ENCODE results near the gene PLEKHF1.

Gene PLEKHF1

GRCh38 chr19:29681422-29682235 lies 16.4 kb downstream of the PLEKHF1 start:
- Histone ChIP-seq H3K4me3 (ENCODE audit: low read depth, low read length) (no peak overlapping the region), H3K27me3 (ENCODE audit: control insufficient read depth, insufficient read depth, low read length) (no peaks in the 10 kb centered on the region), H3K9ac (ENCODE audit: low read length) (no peak overlapping the region), H3K4me1 (ENCODE audit: control insufficient read depth, insufficient read depth, low read length) (peaks cover 4% of the 10 kb centered on the region; the same call in 1 of the 2 replicates), H3K36me3 (ENCODE audit: control insufficient read depth, insufficient read depth, low read length) (peaks cover under 1% of the 10 kb centered on the region; the same call in 1 of the 2 replicates), H3K9me3 (ENCODE audit: control insufficient read depth, insufficient read depth, low read depth, low read length) (no peaks in the 10 kb centered on the region), H3K27ac (ENCODE audit: low read depth, low read length) (no peak overlapping the region)

- Histone ChIP-seq H3K4me3 (ENCODE audit: low read depth, low read length) (no peak overlapping the region), H3K27me3 (ENCODE audit: control insufficient read depth, insufficient read depth, low read length) (no peaks in the 10 kb centered on the region), H3K9ac (ENCODE audit: low read length) (no peak overlapping the region), H3K9me3 (ENCODE audit: control insufficient read depth, insufficient read depth, low read depth, low read length) (peaks cover 2% of the 10 kb centered on the region; the same call in 1 of the 2 replicates), H3K27ac (ENCODE audit: low read depth, low read length) (no peak overlapping the region), H3K4me1 (ENCODE audit: control insufficient read depth, insufficient read depth, low read length) (peaks cover 4% of the 10 kb centered on the region; the same call in 1 of the 2 replicates), H3K36me3 (ENCODE audit: control insufficient read depth, insufficient read depth, low read length) (no peaks in the 10 kb centered on the region)
These were observed 17.1 kb downstream of the PLEKHF1 start for GRCh38 chr19:29682236-29682895.

- Histone ChIP-seq H3K27me3 (ENCODE audit: control insufficient read depth, insufficient read depth, low read length) (no peaks in the 10 kb centered on the region), H3K4me1 (ENCODE audit: control insufficient read depth, insufficient read depth, low read length) (peaks cover 4% of the 10 kb centered on the region; the same call in 1 of the 2 replicates), H3K4me3 (ENCODE audit: low read depth, low read length) (no peak overlapping the region), H3K9ac (ENCODE audit: low read length) (no peak overlapping the region), H3K27ac (ENCODE audit: low read depth, low read length) (no peak overlapping the region), H3K36me3 (ENCODE audit: control insufficient read depth, insufficient read depth, low read length) (no peaks in the 10 kb centered on the region), H3K9me3 (ENCODE audit: control insufficient read depth, insufficient read depth, low read depth, low read length) (peaks cover 8% of the 10 kb centered on the region)
These were observed 17.7 kb downstream of the PLEKHF1 start for GRCh38 chr19:29683009-29683408.

GRCh38 chr19:29685326-29685725 lies 20.1 kb downstream of the PLEKHF1 start:
- Histone ChIP-seq H3K27me3 (ENCODE audit: control insufficient read depth, insufficient read depth, low read length) (no peaks in the 10 kb centered on the region), H3K36me3 (ENCODE audit: control insufficient read depth, insufficient read depth, low read length) (no peaks in the 10 kb centered on the region), H3K9me3 (ENCODE audit: control insufficient read depth, insufficient read depth, low read depth, low read length) (peaks cover 18% of the 10 kb centered on the region), H3K9ac (ENCODE audit: low read length) (no peak overlapping the region), H3K4me1 (ENCODE audit: control insufficient read depth, insufficient read depth, low read length) (peaks cover 4% of the 10 kb centered on the region; the same call in 1 of the 2 replicates), H3K4me3 (ENCODE audit: low read depth, low read length) (no peak overlapping the region), H3K27ac (ENCODE audit: low read depth, low read length) (no peak overlapping the region)

- H3K27ac ChIP-seq (ENCODE audit: low read depth, low read length) = no peak overlapping the region
- H3K9me3 ChIP-seq (ENCODE audit: control insufficient read depth, insufficient read depth, low read depth, low read length) = peaks cover 23% of the 10 kb centered on the region
- no peak overlapping the region for H3K9ac ChIP-seq (ENCODE audit: low read length)
- no peaks in the 10 kb centered on the region for H3K36me3 ChIP-seq (ENCODE audit: control insufficient read depth, insufficient read depth, low read length)
- H3K4me1 ChIP-seq (ENCODE audit: control insufficient read depth, insufficient read depth, low read length) = peaks cover 4% of the 10 kb centered on the region; the same call in 1 of the 2 replicates
- no peaks in the 10 kb centered on the region for H3K27me3 ChIP-seq (ENCODE audit: control insufficient read depth, insufficient read depth, low read length)
- H3K4me3 ChIP-seq (ENCODE audit: low read depth, low read length) = no peak overlapping the region
These were observed 21.1 kb downstream of the PLEKHF1 start for GRCh38 chr19:29686285-29686805.

- Histone ChIP-seq H3K36me3 (ENCODE audit: control insufficient read depth, insufficient read depth, low read length) (no peaks in the 10 kb centered on the region), H3K27ac (ENCODE audit: low read depth, low read length) (no peak overlapping the region), H3K27me3 (ENCODE audit: control insufficient read depth, insufficient read depth, low read length) (no peaks in the 10 kb centered on the region), H3K9ac (ENCODE audit: low read length) (no peak overlapping the region), H3K4me1 (ENCODE audit: control insufficient read depth, insufficient read depth, low read length) (peaks cover 4% of the 10 kb centered on the region; the same call in 1 of the 2 replicates), H3K9me3 (ENCODE audit: control insufficient read depth, insufficient read depth, low read depth, low read length) (peaks cover 23% of the 10 kb centered on the region), H3K4me3 (ENCODE audit: low read depth, low read length) (no peak overlapping the region)
These were observed 22.1 kb downstream of the PLEKHF1 start for GRCh38 chr19:29687244-29687896.

- no peak overlapping the region for H3K27ac ChIP-seq (ENCODE audit: low read depth, low read length)
- H3K9me3 ChIP-seq (ENCODE audit: control insufficient read depth, insufficient read depth, low read depth, low read length) = peaks cover 23% of the 10 kb centered on the region
- no peaks in the 10 kb centered on the region for H3K36me3 ChIP-seq (ENCODE audit: control insufficient read depth, insufficient read depth, low read length)
- H3K27me3 ChIP-seq (ENCODE audit: control insufficient read depth, insufficient read depth, low read length) = no peaks in the 10 kb centered on the region
- H3K9ac ChIP-seq (ENCODE audit: low read length) = no peak overlapping the region
- H3K4me1 ChIP-seq (ENCODE audit: control insufficient read depth, insufficient read depth, low read length) = no peaks in the 10 kb centered on the region
- H3K4me3 ChIP-seq (ENCODE audit: low read depth, low read length) = no peak overlapping the region
These were observed 22.9 kb downstream of the PLEKHF1 start for GRCh38 chr19:29687897-29688728.

- no peaks in the 10 kb centered on the region for H3K4me1 ChIP-seq (ENCODE audit: control insufficient read depth, insufficient read depth, low read length)
- H3K9me3 ChIP-seq (ENCODE audit: control insufficient read depth, insufficient read depth, low read depth, low read length) = peaks cover 25% of the 10 kb centered on the region
- H3K4me3 ChIP-seq (ENCODE audit: low read depth, low read length) = no peak overlapping the region
- H3K36me3 ChIP-seq (ENCODE audit: control insufficient read depth, insufficient read depth, low read length) = no peaks in the 10 kb centered on the region
- 0 out of 2 replicates have a peak overlapping the region, but pooled peaks have one; percentile 27 for H3K27ac ChIP-seq (ENCODE audit: low read depth, low read length)
- no peaks in the 10 kb centered on the region for H3K27me3 ChIP-seq (ENCODE audit: control insufficient read depth, insufficient read depth, low read length)
- no peak overlapping the region for H3K9ac ChIP-seq (ENCODE audit: low read length)
These were observed 25.6 kb downstream of the PLEKHF1 start for GRCh38 chr19:29690842-29691241.

- Histone ChIP-seq H3K9ac (ENCODE audit: low read length) (no peak overlapping the region), H3K4me3 (ENCODE audit: low read depth, low read length) (no peak overlapping the region), H3K36me3 (ENCODE audit: control insufficient read depth, insufficient read depth, low read length) (no peaks in the 10 kb centered on the region), H3K27me3 (ENCODE audit: control insufficient read depth, insufficient read depth, low read length) (no peaks in the 10 kb centered on the region), H3K27ac (ENCODE audit: low read depth, low read length) (no peak overlapping the region), H3K9me3 (ENCODE audit: control insufficient read depth, insufficient read depth, low read depth, low read length) (peaks cover 8% of the 10 kb centered on the region), H3K4me1 (ENCODE audit: control insufficient read depth, insufficient read depth, low read length) (no peaks in the 10 kb centered on the region)
These were observed 28.9 kb downstream of the PLEKHF1 start for GRCh38 chr19:29694161-29694560.
